ENCODE results near the gene EPHA2.

EPHA2 gene

DNA sequence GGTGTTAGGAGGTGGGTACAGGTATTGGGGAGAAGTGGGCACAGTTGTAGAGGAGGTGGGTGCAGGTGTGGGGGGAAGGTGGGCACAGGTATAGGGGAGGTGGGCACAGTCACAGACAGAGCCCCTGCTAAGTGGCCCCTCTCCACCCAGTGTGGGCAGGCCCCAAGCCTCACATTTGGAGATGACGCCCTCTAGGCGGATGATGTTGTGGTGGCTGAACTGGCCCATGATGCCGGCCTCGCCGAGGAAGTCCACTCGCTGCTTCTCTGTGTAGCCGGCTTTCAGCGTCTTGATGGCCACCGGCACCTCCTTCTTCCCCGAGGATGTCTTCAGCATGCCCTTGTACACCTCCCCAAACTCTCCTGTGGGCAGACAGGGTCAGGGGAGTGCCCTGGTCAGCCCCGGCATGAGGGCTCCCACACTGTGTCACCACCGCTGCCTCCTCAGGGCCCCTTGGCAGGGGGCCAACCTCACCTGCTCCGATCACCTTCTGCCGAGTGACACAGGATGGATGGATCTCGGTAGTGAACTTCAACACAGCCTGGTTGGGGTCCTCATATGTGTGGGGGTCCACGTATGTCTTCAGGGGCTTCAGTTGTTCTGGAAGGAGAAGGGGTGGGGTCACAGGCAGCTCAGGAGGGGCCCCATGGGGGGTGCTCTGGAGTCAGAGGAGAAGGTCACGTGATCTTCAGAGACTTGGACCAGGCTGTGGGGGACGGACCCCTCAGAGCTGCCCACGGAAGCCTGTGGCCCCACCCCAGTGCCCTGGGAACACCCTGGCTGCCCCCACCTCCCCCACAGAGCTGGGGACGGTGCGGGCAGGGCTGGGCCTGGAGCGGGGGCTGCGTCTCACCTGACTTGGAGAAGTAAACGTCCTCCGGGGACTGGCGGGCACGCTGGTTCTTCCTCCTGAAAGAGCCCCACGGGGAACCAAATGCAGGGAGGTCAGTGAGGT is 22.6 kb downstream of the EPHA2 start:
- no peak for DNase-seq

DNA sequence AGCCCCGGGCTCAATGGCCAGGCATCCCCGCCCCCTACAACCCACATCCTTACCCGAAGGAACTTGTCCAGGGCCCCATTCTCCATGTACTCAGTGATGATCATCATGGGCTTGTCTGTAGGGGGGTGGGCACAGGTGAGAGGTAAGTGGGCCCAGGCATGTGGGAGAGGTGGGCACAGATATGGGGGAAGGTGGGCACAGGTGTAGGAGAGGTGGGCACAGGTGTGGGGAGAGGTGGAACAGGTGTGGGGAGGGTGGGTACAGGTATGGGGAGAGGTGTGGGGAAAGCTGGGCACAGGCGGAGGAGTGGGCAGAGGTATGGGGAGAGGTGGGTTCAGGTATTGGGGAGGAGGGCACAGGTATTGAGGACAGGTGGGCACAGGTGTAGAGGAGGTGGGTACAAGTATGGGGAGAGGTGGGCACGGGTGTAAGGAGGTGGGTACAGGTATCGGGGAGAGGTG is 23.5 kb downstream of the EPHA2 start:
- no peak for DNase-seq

DNA sequence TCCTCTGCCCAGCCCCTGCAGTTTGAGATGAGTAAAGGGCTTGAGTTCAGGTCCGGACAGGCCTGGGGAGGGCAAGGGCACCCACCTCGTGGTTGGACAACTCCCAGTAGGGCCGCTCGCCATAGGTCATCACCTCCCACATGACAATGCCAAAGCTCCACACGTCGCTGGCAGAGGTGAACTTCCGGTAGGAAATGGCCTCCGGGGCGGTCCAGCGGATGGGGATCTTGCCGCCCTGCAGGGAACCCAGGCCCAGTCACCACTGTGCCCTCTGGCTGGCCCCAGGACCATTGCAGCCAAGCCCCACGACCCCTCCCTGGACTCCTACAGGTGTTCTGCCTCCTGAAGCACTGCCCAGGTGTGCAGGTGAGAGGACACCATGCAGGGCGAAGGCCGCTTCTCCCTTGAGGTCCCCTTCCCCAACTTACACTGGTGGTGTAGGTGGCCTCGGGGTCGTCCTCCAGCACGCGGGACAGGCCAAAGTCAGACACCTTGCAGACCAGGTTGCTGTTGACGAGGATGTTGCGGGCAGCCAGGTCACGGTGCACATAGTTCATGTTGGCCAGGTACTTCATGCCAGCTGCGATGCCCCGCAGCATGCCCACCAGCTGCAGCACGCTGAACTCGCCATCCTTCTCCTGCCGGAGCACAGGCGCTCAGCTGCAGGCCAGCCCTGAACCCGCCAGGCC is 24.1 kb downstream of the EPHA2 start:
- DNase-seq = no peak

- no peak for DNase-seq
Observed at GRCh38 chr1:16130827-16131226, 25.0 kb downstream of the EPHA2 start.

GRCh38 chr1:16129921-16130543 is 25.8 kb downstream of the EPHA2 start:
- DNase-seq = no peak

DNA sequence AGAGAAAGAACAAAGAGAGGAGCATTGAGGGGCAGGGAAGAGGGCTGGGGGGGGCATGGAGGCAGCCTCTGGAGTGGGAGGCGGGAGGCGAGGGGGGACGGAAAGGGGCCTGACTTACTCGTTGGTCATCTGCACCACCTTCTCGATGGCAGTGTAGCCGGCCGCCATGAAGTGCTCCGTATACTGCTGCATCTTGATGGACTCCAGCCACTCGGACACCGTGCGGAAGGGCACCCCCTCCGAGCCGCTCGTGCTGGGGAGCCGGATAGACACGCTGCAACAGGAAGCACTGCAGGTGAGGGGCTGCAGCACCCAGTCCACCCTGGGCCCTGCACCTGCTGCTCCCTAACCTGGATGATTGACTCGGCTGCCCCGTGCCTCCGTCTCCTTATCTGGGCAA is 26.6 kb downstream of the EPHA2 start:
- no peak for DNase-seq

DNA sequence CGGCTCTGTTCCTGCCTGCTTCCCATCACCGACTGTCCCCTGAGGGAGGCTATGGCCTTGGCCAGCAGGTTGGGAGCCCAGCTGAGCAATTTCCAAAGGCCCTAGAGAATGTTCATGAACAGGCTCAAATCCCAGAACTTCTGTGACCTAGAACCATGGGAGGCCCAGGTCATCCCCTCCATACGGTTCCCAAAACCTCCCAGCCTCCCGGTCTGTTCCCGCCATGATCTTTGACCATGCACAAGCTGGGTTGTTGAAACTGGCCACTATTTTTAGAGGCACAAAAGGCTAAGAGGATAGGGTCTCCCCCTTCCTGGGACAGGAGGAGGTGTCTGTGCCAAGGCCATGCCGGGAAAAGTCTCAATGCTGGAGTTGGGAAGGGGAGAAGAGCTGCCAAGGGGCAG is 27.5 kb downstream of the EPHA2 start:
- no peak for DNase-seq

DNA sequence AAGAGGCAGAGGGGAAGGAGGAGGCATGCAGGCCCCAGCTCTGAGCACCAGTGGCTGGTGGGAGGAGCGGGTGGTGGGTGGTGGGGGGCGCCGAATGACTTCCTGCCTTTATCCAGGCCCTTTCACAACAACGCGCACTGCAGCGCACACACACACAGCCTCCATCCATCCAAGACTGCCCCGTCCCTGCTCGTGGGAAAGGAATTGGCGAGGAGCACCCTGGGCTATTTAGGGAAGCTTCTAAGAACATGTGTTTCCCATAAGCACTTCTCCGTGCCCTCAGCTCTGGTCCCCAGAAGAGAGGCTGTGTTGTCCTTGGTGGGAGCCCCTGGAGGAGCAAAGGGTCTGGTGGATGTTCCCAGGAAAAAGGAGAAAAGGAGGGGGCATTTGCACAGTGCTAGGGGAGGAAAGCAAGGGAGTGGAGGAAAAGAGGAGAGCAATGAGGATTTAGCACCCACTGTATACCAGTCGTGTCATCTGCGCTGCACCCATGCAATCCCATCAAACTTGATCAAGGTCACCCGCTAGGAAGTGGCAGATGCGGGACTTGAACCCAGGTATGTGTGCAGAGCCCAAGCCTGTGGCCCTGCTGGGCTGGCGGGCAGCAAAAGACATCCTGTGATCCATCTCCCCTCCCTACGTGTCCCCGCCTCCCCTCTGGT is 28.1 kb downstream of the EPHA2 start:
- no peak for DNase-seq

- DNase-seq = no peak
Observed at GRCh38 chr1:16126743-16127515, 28.9 kb downstream of the EPHA2 start.

DNA sequence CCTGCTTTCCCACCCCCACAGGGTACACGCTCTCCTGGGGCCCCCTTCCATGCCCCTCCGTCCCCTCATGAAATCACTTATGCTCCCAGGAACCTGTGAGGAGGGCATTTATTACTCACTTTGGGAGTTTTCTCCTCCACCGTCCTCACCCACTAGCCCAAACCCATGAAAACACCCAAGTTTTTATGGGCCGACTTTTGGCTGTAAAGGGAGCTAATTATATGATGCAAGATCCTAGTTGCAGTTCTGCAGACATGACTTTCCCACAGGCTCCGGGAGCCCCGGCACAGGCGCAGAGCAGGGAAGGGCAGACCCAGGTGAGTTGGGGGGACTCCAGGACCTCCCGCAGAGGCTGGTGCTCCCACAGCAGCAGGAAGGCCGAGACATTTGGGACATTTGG is 29.7 kb downstream of the EPHA2 start:
- DNase-seq = no peak

DNA sequence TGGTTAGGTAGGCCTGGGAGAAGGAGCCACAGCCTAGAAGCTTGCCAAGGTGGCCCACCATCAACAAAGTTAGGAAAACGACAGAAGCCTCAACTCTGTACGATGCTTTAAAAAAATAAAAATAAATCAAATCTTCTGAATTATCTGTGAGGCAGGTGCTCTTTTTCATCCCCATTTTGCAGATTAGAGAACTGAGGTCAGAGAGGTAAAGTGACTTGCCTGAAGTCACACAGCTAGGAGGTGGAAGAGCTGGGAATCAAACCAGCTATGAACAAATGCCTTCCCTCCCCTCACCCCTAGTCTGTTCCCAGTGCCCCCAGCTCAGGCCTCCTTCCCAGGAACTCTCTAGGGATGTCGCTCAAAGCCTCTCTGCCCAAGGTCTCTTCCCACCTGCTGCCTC is 30.4 kb downstream of the EPHA2 start:
- DNase-seq = no peak

GRCh38 chr1:16125088-16125470 is 30.8 kb downstream of the EPHA2 start:
- DNase-seq = no peak

- DNase-seq = no peak
Observed at GRCh38 chr1:16124377-16125087, 31.3 kb downstream of the EPHA2 start.

- no peak for DNase-seq
Observed at GRCh38 chr1:16122916-16123315, 33.0 kb downstream of the EPHA2 start.

GRCh38 chr1:16122350-16122881 is 33.5 kb downstream of the EPHA2 start:
- DNase-seq = no peak

- DNase-seq = no peak
Observed at GRCh38 chr1:16120940-16121410, 34.9 kb downstream of the EPHA2 start.

DNA sequence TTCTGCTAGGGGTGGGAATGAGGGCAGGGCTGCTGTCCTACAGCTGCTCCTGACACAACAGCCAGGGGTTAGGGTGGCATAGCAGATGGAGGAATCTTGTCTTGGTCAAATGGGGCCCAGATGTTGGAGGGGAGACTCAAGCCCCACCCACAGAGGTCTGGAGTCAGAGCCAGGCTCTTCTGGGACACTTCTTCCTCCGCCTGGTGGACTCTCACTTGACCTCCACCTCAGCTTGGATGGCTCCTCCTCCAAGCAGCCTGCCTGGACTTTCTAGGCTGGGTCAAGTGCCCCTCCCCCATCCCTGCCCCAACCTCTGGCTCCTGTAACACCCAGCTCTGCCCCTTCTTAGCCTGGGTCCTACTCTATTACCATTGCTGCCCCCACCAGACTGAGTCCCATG is 35.5 kb downstream of the EPHA2 start:
- DNase-seq = no peak

GRCh38 chr1:16119926-16120325 is 35.9 kb downstream of the EPHA2 start:
- no peak for DNase-seq

DNA sequence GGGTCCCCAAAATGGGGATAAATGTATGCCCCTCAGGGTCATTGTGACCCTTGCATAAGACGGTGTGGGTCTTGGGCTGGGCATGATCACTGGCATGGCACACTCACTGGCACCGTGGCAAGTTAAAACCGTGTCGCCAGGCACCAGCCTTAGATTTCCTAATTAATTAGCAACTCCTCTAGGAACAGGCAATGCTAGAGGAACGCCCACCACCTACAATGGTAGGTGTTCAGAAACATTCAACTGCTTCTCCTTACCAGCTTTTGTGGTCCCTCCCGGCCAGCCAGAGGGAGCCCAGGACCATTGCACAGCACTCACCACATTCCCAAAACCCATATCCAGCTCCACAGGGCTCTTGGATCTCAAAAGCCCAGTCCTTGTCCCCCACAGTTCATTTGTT is 36.4 kb downstream of the EPHA2 start:
- no peak for DNase-seq

DNA sequence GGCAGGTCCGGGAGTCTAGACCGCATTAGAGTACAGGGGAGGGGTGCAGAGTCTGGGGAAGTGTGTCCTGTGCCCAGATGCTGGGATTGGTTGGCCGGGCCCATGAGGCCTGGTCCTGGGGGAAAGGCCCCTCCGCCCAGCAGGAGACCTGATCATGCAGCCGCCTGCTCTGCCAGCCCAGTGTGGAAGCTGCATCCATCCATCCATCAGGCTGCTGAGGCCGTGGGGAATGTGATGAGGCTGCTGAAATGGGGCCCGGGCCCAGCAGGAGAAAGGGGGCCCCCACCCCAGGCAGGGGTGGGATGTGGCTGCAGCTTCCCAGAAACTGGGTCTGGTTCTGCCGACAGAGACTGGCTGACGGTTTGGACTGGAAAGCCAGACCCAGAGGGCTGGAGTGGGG is 37.2 kb downstream of the EPHA2 start:
- no peak for DNase-seq

DNA sequence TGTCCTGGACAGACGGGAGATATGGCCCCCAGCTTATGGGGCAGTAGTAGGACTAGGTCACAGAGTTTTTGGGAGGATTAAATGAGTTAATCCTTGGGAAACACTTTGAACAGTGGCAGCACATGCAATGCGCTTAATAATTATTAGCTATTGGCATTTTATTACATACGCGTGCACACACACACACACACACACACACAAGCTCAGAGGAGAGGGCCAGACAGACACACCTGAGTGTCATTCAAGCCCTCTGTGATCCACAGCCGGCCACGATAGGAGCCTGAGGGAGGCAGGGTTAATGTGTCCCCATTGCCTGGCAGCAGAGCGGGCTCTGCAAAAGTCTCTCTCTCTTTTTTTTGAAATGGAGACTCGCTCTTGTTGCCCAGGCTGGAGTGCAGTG is 37.9 kb downstream of the EPHA2 start:
- no peak for DNase-seq

All from SHP77 treated with DMSO at 0.1 percent for 48 hours (cell line).